SK-N-SH (cell line): ENCODE results near the gene RNU5D-1.
"Not testable (repeated sequence)": the region's sequence is repeated elsewhere in the genome, so short reads cannot be mapped to it uniquely, and the experiment has no call there.

Experiments used
- TAF1 ChIP-seq: IDR thresholded peaks from 2 replicates; pipeline ENCODE4 v1.6.1; 2012; ENCODE audit warnings: low read depth, mild to moderate bottlenecking, low read length, moderate library complexity, borderline replicate concordance
- TF ChIP-seq, protein P1 (sequence below): fragments of 200-600 bp; sonication (generic); IDR thresholded peaks from 2 replicates; pipeline ENCODE4 v1.6.1; 2017; ENCODE audit warnings: antibody characterized with exemption, mild to moderate bottlenecking, moderate library complexity
- TF ChIP-seq, protein P2 (sequence below): IDR thresholded peaks from 2 replicates; pipeline ENCODE4 v1.6.1; 2012; ENCODE audit warnings: mild to moderate bottlenecking, low read depth, low read length, moderate library complexity

DNA sequence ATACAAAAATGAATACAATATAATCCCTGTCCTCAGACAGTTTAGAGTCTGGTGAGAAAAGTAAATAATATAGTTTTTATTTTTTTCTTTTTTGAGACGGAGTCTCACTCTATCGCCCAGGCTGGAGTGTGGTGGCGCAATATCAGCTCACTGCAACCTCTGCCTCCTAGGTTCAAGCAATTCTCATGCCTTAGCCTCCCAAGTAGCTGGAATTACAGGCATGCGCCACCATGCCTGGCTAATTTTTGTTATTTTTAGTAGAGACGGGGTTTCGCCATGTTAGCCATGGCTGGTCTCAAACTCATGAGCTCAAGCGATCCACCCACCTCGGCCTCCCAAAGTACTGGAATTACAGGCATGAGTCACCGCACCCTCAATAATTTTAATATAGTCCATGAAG, 31.6 kb downstream of the RNU5D-1 start:
- not testable (repeated sequence) for TF ChIP-seq TAF1
- TF ChIP-seq, protein P1, sequence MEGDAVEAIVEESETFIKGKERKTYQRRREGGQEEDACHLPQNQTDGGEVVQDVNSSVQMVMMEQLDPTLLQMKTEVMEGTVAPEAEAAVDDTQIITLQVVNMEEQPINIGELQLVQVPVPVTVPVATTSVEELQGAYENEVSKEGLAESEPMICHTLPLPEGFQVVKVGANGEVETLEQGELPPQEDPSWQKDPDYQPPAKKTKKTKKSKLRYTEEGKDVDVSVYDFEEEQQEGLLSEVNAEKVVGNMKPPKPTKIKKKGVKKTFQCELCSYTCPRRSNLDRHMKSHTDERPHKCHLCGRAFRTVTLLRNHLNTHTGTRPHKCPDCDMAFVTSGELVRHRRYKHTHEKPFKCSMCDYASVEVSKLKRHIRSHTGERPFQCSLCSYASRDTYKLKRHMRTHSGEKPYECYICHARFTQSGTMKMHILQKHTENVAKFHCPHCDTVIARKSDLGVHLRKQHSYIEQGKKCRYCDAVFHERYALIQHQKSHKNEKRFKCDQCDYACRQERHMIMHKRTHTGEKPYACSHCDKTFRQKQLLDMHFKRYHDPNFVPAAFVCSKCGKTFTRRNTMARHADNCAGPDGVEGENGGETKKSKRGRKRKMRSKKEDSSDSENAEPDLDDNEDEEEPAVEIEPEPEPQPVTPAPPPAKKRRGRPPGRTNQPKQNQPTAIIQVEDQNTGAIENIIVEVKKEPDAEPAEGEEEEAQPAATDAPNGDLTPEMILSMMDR: not testable (repeated sequence)
- TF ChIP-seq, protein P2, sequence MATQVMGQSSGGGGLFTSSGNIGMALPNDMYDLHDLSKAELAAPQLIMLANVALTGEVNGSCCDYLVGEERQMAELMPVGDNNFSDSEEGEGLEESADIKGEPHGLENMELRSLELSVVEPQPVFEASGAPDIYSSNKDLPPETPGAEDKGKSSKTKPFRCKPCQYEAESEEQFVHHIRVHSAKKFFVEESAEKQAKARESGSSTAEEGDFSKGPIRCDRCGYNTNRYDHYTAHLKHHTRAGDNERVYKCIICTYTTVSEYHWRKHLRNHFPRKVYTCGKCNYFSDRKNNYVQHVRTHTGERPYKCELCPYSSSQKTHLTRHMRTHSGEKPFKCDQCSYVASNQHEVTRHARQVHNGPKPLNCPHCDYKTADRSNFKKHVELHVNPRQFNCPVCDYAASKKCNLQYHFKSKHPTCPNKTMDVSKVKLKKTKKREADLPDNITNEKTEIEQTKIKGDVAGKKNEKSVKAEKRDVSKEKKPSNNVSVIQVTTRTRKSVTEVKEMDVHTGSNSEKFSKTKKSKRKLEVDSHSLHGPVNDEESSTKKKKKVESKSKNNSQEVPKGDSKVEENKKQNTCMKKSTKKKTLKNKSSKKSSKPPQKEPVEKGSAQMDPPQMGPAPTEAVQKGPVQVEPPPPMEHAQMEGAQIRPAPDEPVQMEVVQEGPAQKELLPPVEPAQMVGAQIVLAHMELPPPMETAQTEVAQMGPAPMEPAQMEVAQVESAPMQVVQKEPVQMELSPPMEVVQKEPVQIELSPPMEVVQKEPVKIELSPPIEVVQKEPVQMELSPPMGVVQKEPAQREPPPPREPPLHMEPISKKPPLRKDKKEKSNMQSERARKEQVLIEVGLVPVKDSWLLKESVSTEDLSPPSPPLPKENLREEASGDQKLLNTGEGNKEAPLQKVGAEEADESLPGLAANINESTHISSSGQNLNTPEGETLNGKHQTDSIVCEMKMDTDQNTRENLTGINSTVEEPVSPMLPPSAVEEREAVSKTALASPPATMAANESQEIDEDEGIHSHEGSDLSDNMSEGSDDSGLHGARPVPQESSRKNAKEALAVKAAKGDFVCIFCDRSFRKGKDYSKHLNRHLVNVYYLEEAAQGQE: not testable (repeated sequence)
